ENCODE measurements around the gene CHI3L1.

Gene CHI3L1

DNA sequence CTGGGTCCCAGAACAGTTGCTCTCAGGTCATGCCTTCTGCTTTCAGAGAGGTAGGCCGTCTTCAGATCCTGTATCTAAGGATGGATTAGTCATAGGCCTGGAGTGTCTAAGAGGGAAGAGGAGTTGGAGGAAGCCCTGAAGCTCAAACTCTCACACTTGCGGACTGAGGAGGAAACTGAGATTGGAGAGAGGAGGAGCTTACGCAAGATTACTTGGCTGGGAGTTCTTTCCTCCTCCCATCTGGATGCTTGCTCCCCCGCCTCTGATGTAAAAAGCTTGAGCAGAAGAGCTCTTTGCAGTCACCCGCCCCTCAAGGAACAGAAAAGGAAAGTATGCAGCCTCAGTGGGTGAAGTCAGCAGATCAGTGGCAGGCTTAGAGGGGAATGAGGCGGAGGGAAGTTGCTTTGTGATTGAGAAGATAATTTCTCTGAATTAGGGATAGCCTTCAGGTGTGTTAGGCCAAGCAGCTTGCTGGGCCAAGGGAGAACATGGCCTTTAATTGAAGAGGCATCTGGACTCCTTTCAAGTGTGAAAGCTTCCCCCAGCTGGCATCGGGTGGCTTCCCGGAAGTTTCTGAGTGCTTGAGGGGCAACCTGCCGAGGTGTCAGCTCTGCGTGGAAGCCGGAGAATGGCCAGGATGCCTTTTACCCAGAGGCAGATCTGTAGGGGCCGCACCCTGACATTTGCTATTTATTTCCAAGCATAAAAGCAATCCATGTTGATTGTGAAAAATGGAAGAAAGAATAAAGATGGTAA lies 52.4 kb downstream of the CHI3L1 start:
- peak; percentile 95 for DNase-seq (ENCODE audit: low read depth)

- no peak for DNase-seq (ENCODE audit: low read depth)
Measured at GRCh38 chr1:203131548-203132200, 54.8 kb downstream of the CHI3L1 start.

- DNase-seq (ENCODE audit: low read depth) = no peak
Measured at GRCh38 chr1:203130358-203130985, 56.0 kb downstream of the CHI3L1 start.

DNA sequence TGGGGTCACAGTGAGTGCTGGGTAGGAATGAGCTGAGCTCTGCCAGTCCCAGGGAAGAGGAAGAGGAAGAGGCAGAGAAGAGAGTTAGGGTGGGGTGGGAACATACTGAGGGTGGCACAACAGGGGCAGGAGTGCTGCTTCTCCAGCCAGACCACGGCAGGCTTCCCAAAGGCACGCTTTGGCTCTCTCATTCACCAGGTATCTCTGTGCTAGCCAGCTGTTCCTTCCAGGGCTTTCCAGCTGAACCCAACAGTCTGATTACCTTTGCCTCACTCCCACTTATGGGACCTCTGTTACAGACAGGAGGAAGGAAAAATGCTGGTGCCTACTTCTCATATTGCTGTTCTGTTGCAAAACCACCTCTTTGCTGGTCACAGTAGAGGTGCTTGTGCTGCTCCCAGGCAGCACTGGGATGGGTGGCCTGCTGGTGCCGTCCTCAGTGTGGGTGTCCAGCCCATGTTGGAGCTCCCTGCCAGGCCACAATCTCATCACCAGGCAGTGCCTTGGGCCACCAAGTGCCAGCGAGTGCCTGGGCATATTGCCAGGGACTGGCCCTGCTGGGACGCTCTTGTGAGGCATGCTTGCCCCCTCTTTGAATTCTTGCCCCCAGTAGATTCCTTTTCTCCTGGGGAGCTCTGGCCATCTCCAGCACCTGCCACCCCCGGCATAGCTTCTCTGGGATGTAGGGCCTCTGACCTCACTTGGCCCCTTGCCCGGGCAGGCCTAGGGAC lies 56.8 kb downstream of the CHI3L1 start:
- DNase-seq (ENCODE audit: low read depth) = no peak
